IPS-20b (cell line): ENCODE results near the gene CDH4.

ENCODE experiments used
- H3K27ac ChIP-seq: one replicate; pipeline ENCODE4 v1.5.1; 2013; ENCODE audit warnings: low read length
- H3K27me3 ChIP-seq: 2 replicates; pipeline ENCODE4 v1.6.1; 2013; ENCODE audit warnings: mild to moderate bottlenecking, low read length, inconsistent platforms; ENCODE audit not compliant: insufficient read depth
- H3K36me3 ChIP-seq: 2 replicates; pipeline ENCODE4 v1.6.1; 2013; ENCODE audit warnings: low read depth, mild to moderate bottlenecking, inconsistent platforms, low read length, moderate library complexity; ENCODE audit not compliant: insufficient read depth
- H3K4me1 ChIP-seq: 2 replicates; pipeline ENCODE4 v1.6.1; 2013; ENCODE audit warnings: mild to moderate bottlenecking, control low read depth, inconsistent platforms, low read length, moderate library complexity; ENCODE audit not compliant: insufficient read depth
- H3K4me3 ChIP-seq: 2 replicates; pipeline ENCODE4 v1.5.1; 2013; ENCODE audit warnings: mild to moderate bottlenecking, low read length, inconsistent platforms
- H3K9ac ChIP-seq: 2 replicates; pipeline ENCODE4 v1.6.1; 2013; ENCODE audit warnings: low read depth, mild to moderate bottlenecking, inconsistent platforms, low read length, moderate library complexity
- H3K9me3 ChIP-seq: 2 replicates; pipeline ENCODE4 v1.6.1; 2013; ENCODE audit warnings: mild to moderate bottlenecking, low read depth, low read length, inconsistent platforms; ENCODE audit not compliant: insufficient read depth

Gene CDH4

GRCh38 chr20:61765871-61766654, 514.0 kb downstream of the CDH4 start:
- Histone ChIP-seq H3K4me3 (no peak overlapping the region), H3K9ac (no peak overlapping the region), H3K36me3 (no peaks in the 10 kb centered on the region), H3K4me1 (no peaks in the 10 kb centered on the region), H3K27me3 (peaks cover 26% of the 10 kb centered on the region), H3K9me3 (no peaks in the 10 kb centered on the region), H3K27ac (no peak overlapping the region)

- Histone ChIP-seq H3K4me3 (no peak overlapping the region), H3K4me1 (no peaks in the 10 kb centered on the region), H3K27ac (no peak overlapping the region), H3K9me3 (no peaks in the 10 kb centered on the region), H3K27me3 (peaks cover 17% of the 10 kb centered on the region), H3K9ac (no peak overlapping the region), H3K36me3 (no peaks in the 10 kb centered on the region)
Measured at GRCh38 chr20:61766921-61767610, 515.0 kb downstream of the CDH4 start.

GRCh38 chr20:61767761-61768494, 515.9 kb downstream of the CDH4 start:
- Histone ChIP-seq H3K27me3 (peaks cover 12% of the 10 kb centered on the region), H3K27ac (no peak overlapping the region), H3K9ac (no peak overlapping the region), H3K4me1 (no peaks in the 10 kb centered on the region), H3K9me3 (no peaks in the 10 kb centered on the region), H3K36me3 (no peaks in the 10 kb centered on the region), H3K4me3 (no peak overlapping the region)

- Histone ChIP-seq H3K27me3 (peaks cover 6% of the 10 kb centered on the region), H3K36me3 (no peaks in the 10 kb centered on the region), H3K9ac (no peak overlapping the region), H3K4me1 (no peaks in the 10 kb centered on the region), H3K27ac (no peak overlapping the region), H3K9me3 (no peaks in the 10 kb centered on the region), H3K4me3 (no peak overlapping the region)
Measured at GRCh38 chr20:61768571-61769285, 516.7 kb downstream of the CDH4 start.

GRCh38 chr20:61769286-61769832, 517.3 kb downstream of the CDH4 start:
- H3K4me1 ChIP-seq, result no peaks in the 10 kb centered on the region
- H3K9ac ChIP-seq, result no peak overlapping the region
- no peaks in the 10 kb centered on the region for H3K36me3 ChIP-seq
- H3K27ac ChIP-seq, result no peak overlapping the region
- H3K4me3 ChIP-seq, result no peak overlapping the region
- H3K27me3 ChIP-seq, result peaks cover 6% of the 10 kb centered on the region; the same call in 1 of the 2 replicates
- no peaks in the 10 kb centered on the region for H3K9me3 ChIP-seq

- Histone ChIP-seq H3K9me3 (no peaks in the 10 kb centered on the region), H3K4me3 (no peak overlapping the region), H3K36me3 (no peaks in the 10 kb centered on the region), H3K4me1 (no peaks in the 10 kb centered on the region), H3K27ac (no peak overlapping the region), H3K27me3 (peaks cover 6% of the 10 kb centered on the region; the same call in 1 of the 2 replicates), H3K9ac (no peak overlapping the region)
Measured at GRCh38 chr20:61770113-61770585, 518.1 kb downstream of the CDH4 start.

- Histone ChIP-seq H3K27me3 (peaks cover 13% of the 10 kb centered on the region; the same call in 1 of the 2 replicates), H3K4me3 (no peak overlapping the region), H3K9me3 (no peaks in the 10 kb centered on the region), H3K4me1 (no peaks in the 10 kb centered on the region), H3K27ac (no peak overlapping the region), H3K9ac (no peak overlapping the region), H3K36me3 (no peaks in the 10 kb centered on the region)
Measured at GRCh38 chr20:61771805-61772350, 519.8 kb downstream of the CDH4 start.

- no peaks in the 10 kb centered on the region for H3K9me3 ChIP-seq
- no peaks in the 10 kb centered on the region for H3K36me3 ChIP-seq
- no peaks in the 10 kb centered on the region for H3K4me1 ChIP-seq
- peaks cover 16% of the 10 kb centered on the region; the same call in 1 of the 2 replicates for H3K27me3 ChIP-seq
- H3K9ac ChIP-seq, result no peak overlapping the region
- H3K4me3 ChIP-seq, result no peak overlapping the region
- no peak overlapping the region for H3K27ac ChIP-seq
Measured at GRCh38 chr20:61772828-61773631, 521.0 kb downstream of the CDH4 start.

GRCh38 chr20:61773926-61774587, 522.0 kb downstream of the CDH4 start:
- Histone ChIP-seq H3K9me3 (no peaks in the 10 kb centered on the region), H3K27ac (no peak overlapping the region), H3K27me3 (peaks cover 26% of the 10 kb centered on the region; the same call in 1 of the 2 replicates), H3K4me1 (no peaks in the 10 kb centered on the region), H3K4me3 (no peak overlapping the region), H3K9ac (no peak overlapping the region), H3K36me3 (no peaks in the 10 kb centered on the region)

GRCh38 chr20:61775423-61775822, 523.4 kb downstream of the CDH4 start:
- H3K27ac ChIP-seq, result no peak overlapping the region
- no peak overlapping the region for H3K4me3 ChIP-seq
- H3K36me3 ChIP-seq, result no peaks in the 10 kb centered on the region
- peaks cover 33% of the 10 kb centered on the region for H3K27me3 ChIP-seq
- no peaks in the 10 kb centered on the region for H3K4me1 ChIP-seq
- no peak overlapping the region for H3K9ac ChIP-seq
- no peaks in the 10 kb centered on the region for H3K9me3 ChIP-seq
